ENCODE measurements around the gene ADGRG6.
A peak's percentile ranks its signal among the peaks of the same experiment; 100 is the strongest.
"Not testable (repeated sequence)": the region's sequence is repeated elsewhere in the genome, so short reads cannot be mapped to it uniquely, and the experiment has no call there.

The ADGRG6 gene

GRCh38 chr6:142301651-142302391, at the start of gene ADGRG6:
Gene ADGRG6, plus strand, starts transcription at chr6:142302007. Its CDS starts 323 bp downstream, at chr6:142302330.
- DNase-seq, result peak; percentile 34

DNA sequence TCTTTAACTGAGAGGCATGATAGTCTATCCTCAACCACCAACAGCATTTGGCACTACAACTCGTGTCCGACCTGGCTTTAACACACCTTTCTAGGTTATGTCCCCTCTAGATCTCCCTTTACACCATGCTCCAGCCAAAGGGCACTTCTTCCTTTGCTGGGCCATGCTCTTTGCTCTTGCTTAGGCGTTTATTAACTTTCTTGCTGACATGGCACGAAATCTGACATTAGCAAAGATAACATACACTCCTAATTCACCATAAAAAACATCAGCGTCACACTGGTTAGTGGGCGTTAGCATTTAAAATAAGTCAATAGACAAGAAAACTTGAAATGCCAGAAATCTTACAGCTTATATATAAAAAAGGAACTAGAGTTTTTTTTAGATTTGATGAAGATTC, 47.3 kb upstream of the ADGRG6 start:
- DNase-seq, result no peak

GRCh38 chr6:142255785-142256184, 46.0 kb upstream of the ADGRG6 start:
- DNase-seq, result no peak

GRCh38 chr6:142258305-142258704, 43.5 kb upstream of the ADGRG6 start:
- DNase-seq, result no peak

DNA sequence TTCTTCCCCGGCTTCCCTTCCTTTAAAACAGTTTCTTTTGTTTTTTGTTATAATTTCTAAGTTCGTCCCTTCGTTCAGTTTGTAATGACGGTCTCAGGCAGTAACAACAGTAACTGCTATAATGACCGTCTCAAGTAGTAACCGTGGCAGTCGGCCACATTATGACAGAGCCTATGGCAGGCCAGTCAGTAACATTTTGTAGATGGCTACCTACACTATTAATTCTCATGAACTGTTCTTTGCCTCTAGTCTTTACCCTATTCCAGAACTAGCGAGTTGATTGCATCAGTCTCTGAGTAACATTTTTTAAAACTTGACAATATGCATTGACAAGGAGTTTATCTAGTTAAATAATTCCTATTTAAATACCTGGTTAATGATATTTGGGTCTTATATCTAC, 43.0 kb upstream of the ADGRG6 start:
- no peak for DNase-seq

DNA sequence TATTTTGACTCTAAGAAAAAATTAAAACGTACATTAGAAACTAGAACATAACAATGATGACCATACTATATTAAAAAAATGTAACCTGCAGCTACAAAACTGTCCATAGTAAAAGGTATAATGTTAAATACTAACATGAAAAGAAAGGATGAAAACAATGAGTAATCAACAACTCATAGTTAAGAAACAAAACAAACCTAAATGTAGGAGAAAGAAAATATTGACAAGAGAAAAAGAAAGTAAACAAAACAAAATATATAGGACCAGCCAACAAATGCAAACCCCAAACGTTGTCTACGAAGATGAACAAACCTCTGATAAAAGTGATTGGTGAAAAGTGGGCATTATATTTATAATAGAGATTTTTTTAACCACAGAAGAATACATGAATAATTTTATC, 41.1 kb upstream of the ADGRG6 start:
- DNase-seq, result no peak

GRCh38 chr6:142262231-142262630, 39.6 kb upstream of the ADGRG6 start:
- DNase-seq, result no peak

- DNase-seq, result no peak
Observed at GRCh38 chr6:142265476-142265875, 36.3 kb upstream of the ADGRG6 start.

- no peak for DNase-seq
Observed at GRCh38 chr6:142266060-142266459, 35.7 kb upstream of the ADGRG6 start.

DNA sequence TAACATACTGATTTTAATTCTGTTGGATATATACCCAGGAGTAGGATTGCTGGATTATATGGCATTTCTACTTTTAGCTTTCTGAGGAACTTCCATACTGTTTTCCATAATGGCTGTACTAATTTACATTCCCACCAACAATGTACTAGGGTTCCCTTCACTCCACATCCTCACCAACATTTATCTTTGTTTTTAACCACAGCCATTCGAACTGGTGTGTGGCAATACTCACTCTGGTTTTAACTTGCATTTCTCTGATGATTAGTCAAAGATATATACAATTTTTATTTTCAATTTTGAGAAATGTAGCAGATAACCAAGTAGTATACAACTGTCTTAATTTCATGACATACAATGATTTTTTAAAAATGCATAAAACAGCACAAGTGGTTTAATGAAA, 30.3 kb upstream of the ADGRG6 start:
- DNase-seq, result no peak

GRCh38 chr6:142274656-142275055, 27.2 kb upstream of the ADGRG6 start:
- no peak for DNase-seq

DNA sequence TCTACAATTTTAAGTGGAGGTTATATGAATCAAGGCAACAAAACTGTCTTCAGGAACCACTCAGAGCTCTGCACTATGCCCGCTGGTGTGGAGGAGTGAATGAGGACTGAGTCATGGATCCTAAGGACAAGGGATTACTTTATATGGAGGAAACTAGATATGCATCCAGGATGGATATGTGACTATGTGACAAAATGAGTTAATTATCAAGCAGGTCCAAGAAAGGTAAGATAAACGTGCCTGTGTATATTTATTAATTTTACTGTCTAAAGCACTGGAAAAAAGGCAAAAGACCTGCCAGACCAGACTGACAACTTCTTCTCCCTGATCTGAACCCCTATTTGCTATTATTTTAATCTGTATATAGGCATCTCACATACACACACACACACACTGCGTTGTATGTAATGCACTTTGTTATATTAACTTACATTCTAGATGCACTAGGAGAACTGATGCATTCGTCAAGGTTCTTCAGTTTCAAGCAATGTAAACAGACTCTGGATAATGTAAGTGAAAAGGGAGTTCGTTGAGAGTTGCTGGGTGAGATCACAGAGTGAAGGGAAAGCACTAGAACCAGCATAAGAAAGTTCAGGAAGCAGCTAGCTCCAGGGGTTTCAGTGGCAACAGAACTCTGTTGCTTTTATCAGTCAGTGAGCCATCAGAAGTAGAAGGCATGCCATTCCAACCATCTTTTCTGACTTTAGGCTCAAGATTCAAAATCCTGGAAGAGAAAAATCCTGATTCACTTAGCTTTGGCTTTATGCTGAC, 26.4 kb upstream of the ADGRG6 start:
- DNase-seq, result no peak

GRCh38 chr6:142276256-142276655, 25.6 kb upstream of the ADGRG6 start:
- DNase-seq, result no peak

DNA sequence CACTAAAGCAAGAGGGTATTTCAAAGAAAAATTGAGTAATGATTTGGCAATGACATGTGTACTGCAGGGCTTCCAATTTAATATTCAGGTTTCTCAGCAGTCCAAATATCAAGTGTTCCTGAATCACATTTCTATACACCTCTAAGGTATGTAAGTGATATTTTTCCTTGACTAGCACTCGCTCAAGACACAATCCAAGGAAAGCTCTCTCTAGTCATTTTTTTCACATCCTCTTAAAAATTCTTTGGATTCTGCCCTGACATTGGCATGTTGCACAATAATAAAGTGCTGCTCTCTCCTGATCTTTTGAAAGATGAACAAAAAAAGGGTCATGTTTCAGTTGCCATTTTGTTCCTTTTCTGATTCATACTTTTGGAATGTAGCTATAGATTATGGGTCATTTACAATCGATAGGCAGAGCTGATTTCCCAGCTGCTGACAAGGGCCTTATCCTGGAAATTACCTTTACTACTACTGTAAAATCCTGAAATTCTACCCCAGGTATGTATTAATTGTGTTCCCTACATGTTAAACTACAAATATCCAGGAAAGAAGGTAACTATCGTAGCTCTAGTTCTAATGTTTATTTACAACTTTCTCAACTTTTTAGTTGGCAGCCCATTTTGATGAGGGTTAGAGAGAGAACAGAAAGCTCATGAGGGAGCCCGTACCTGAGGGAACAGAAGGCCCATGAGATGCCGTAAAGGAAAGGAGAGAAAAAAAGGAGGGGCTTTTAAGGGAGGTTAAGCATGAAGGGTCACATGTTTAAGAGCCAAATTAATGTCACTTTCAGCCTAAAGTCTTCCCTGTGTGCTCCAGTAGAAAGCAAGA, 22.2 kb upstream of the ADGRG6 start:
- no peak for DNase-seq

DNA sequence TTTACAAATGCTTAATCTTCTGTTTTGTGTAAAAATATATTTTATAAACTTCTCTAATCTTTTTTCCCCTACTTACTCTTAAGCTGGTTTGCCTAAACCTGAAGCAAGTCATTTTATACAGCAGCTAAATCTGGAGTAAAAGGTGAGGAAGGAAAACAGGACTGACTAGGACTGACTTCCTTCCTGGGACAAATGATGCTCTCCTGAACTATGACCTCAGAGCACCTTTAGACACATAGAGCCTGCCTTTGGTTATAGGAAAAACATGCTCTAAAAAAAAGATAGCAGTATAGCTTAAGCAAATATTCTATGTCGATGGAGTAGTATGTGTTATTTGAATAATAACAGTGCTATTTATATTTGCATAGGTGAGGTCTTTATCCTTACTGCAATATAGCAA, 21.5 kb upstream of the ADGRG6 start:
- no peak for DNase-seq

GRCh38 chr6:142280927-142281326, 20.9 kb upstream of the ADGRG6 start:
- DNase-seq, result no peak

GRCh38 chr6:142283138-142283537, 18.7 kb upstream of the ADGRG6 start:
- not testable (repeated sequence) for DNase-seq

GRCh38 chr6:142284419-142284818, 17.4 kb upstream of the ADGRG6 start:
- DNase-seq, result no peak

DNA sequence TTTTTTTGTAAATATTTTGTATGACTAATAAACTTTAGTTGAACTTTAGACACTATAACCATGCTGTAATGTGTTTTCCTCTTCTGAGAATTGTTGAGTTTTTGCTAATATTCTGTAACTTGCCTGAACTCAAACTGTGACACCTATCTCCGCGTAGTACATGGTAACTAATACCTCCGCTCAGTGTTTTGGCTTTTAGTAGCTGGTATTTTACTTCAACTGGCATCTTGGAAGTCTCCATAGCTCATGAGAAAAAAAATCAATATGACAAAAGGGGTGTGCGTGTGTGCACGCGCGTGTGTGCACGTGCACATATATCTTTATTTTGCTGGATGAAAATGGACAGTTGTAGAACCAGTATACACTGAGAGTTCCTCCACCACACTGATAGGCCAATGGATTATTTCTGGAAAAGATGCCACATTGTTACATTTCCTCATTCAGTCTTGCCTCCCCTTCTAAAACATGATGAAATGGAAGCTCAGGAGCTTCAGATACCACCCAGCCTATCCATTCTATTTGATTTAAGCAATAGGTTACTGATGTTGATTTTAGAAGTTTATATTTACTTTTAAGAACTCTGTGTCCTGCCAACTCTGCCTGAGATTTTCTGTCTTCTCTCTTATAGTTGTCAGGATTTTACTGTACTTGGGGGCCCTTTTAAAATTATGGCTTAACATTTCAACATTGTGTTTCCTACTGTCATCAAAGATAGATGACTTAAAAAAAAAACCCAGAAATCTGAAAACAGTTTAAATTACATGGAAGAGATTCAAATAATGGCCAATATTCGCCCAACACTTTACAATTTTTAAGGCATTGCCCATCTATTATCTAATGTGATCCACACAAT, 16.3 kb upstream of the ADGRG6 start:
- DNase-seq, result no peak

DNA sequence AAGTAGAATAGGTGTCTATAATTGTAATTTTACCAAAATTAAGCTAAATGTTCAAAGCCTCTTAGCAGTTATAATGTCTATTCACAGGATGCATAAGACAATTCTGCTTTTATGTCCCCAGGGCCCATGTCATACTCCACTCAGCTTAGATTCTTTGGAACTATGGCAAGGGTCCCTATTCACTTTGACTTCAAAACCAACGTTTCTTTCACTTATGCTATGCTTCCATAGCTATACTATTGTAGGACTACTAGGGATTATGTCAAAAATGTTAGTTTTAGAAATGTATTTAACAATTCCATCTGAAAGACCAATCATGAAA, 15.8 kb upstream of the ADGRG6 start:
- no peak for DNase-seq

DNA sequence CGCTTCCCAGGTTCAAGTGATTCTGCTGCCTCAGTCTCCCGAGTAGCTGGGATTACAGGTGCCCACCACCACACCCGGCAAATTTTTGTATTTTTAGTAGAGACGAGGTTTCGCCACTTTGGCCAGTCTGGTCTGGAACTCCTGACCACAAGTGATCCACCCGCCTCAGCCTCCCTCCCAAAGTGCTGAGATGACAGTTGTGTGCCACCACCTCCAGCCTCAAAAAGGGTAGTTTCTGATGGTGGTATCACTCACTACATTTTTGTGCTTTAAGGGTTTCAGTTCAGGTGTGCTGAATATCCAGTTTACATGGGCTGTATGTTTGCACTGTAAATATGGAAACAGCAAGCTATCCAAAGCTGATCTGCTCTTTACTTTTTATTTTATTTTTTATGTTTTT, 12.1 kb upstream of the ADGRG6 start:
- DNase-seq, result no peak

GRCh38 chr6:142290851-142291250, 11.0 kb upstream of the ADGRG6 start:
- DNase-seq, result no peak

DNA sequence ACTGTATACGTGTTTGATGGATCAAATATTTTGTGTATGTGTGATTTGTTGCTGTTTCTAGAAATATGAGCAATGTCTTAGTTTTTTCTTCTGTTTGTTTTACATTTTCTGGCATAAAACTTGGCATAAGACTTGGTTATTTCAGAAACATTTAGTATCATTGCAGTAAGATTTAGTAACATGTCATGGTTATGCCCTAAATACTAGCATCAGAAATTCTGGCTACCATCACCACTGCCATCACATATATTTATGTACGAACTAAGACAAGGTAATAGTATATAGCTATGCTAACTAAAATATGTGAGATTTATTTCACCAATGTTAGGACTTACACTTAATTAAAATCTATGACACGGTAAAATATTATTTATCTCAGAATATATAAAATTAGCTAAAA, 10.3 kb upstream of the ADGRG6 start:
- DNase-seq, result no peak
